Caco-2 (cell line): Measurements from ENCODE around the gene CDHR5. TPM values are rescaled to one million over a fixed set of nuclear protein-coding genes. Genes with fewer than 3 reads are reported as not detected.

ENCODE experiments used
- BruUV-seq: library from RNA; stranded (reverse); fragments of 400-500 nt; replicated peaks from 2 replicates; lab custom pipeline; 2021; lab: Mats Ljungman, UMichigan
- CTCF ChIA-PET: fragments of 300-600 bp; sonication (Branson Sonifier 250); formaldehyde crosslinking; loops from one replicate; lab custom pipeline; 2022; ENCODE audit warnings: antibody characterized with exemption; lab: Charles Lee
- POLR2A ChIA-PET: fragments of 300-600 bp; sonication (Branson Sonifier 250); formaldehyde crosslinking; loops from one replicate; lab custom pipeline; 2022; ENCODE audit warnings: antibody characterized with exemption; lab: Charles Lee
- DNase-seq, 2 experiments: peaks; one replicate each; pipeline versions ENCODE4 v3.0.0 to v3.0.0-alpha.2; 2020 to 2022
- H3K27me3 ChIP-seq: replicated peaks from 2 replicates; pipeline ENCODE4 v1.6.0; 2011; ENCODE audit warnings: low read length; ENCODE audit not compliant: control insufficient read depth, insufficient read depth
- H3K36me3 ChIP-seq: 2 replicates; pipeline ENCODE4 v1.5.1; 2011; ENCODE audit warnings: low read length; ENCODE audit not compliant: control insufficient read depth, insufficient read depth
- H3K4me1 ChIP-seq: fragments of 250-450 bp; sonication (Bioruptor Pico); 2 replicates; pipeline ENCODE4 v1.5.1; 2020; ENCODE audit warnings: mild to moderate bottlenecking
- H3K4me3 ChIP-seq: 2 replicates; pipeline ENCODE4 v1.5.1; 2011; ENCODE audit warnings: low read depth, mild to moderate bottlenecking, control low read depth, low read length
- H3K9me3 ChIP-seq: fragments of 250-450 bp; sonication (Bioruptor Pico); 2 replicates; pipeline ENCODE4 v1.5.1; 2020; ENCODE audit warnings: mild to moderate bottlenecking, moderate library complexity
- H3K27ac Mint-ChIP-seq: one replicate; pipeline ENCODE4 v1.8.0; 2022; ENCODE audit warnings: mixed read lengths; ENCODE audit not compliant: unreplicated experiment
- H3K27me3 Mint-ChIP-seq: one replicate; pipeline ENCODE4 v1.8.0; 2022; ENCODE audit warnings: mixed read lengths; ENCODE audit not compliant: insufficient read depth, unreplicated experiment
- H3K36me3 Mint-ChIP-seq: one replicate; pipeline ENCODE4 v1.8.0; 2022; ENCODE audit warnings: mild to moderate bottlenecking, mixed read lengths; ENCODE audit not compliant: insufficient read depth, unreplicated experiment
- H3K4me1 Mint-ChIP-seq: one replicate; pipeline ENCODE4 v1.8.0; 2022; ENCODE audit warnings: low read depth, mixed read lengths; ENCODE audit not compliant: unreplicated experiment
- H3K4me3 Mint-ChIP-seq: one replicate; pipeline ENCODE4 v1.8.0; 2022; ENCODE audit warnings: mild to moderate bottlenecking, moderate library complexity, mixed read lengths; ENCODE audit not compliant: unreplicated experiment
- H3K9me3 Mint-ChIP-seq: one replicate; pipeline ENCODE4 v1.8.0; 2022; ENCODE audit warnings: mixed read lengths; ENCODE audit not compliant: unreplicated experiment
- CTCF ChIP-seq, 2 experiments: fragments of 200-600 bp in 1 of 2; IDR thresholded peaks; 1 replicate in 1 of 2; 2 replicates in 1 of 2; pipeline versions ENCODE4 v1.5.1 to v1.8.0; 2011 to 2022; ENCODE audit warnings: antibody characterized with exemption in 1 of 2, control low read depth in 1 of 2, inconsistent platforms in 1 of 2, low read depth in 1 of 2, low read length in 1 of 2, mild to moderate bottlenecking in 1 of 2, moderate library complexity in 1 of 2; ENCODE audit not compliant: insufficient read depth in 1 of 2, severe bottlenecking in 1 of 2, unreplicated experiment in 1 of 2
- intact Hi-C: fragments of 100-400 bp; cut with micrococcal nuclease; formaldehyde crosslinking; loops from one replicate; pipeline ENCODE4 v1.10.0; 2022; ENCODE audit not compliant: unreplicated experiment
- total RNA-seq: library from RNA; stranded (reverse); gene quantifications from 2 replicates; pipeline ENCODE4 v1.2.3, GENCODE V29; 2022

Gene CDHR5
- total RNA-seq, 1 experiment from 2014 or later: 42.0 TPM

- Mint-ChIP-seq H3K36me3 (peaks cover 94% of the 10 kb centered on the region), H3K4me1 (peaks cover 5% of the 10 kb centered on the region), H3K27me3 (no peaks in the 10 kb centered on the region), H3K27ac (no peak overlapping the region), H3K9me3 (no peaks in the 10 kb centered on the region), H3K4me3 (no peak overlapping the region)
- TF ChIP-seq CTCF (IDR thresholded peaks at IDR 0.05; ENCODE audit: insufficient read depth in 1 of 2, low read depth in 1 of 2, low read length in 1 of 2, severe bottlenecking in 1 of 2, unreplicated experiment in 1 of 2): no peak
- POLR2A ChIA-PET: no interaction called here
- no TSS peak for BruUV-seq
- intact Hi-C loops: loop anchor here (5.0 kb wide), 1 partner anchor 33 kb away; the partner anchor contains the start of gene PHRF1
- CTCF ChIA-PET: no interaction called here
- DNase-seq: no peak
- Histone ChIP-seq H3K9me3 (no peaks in the 10 kb centered on the region), H3K4me3 (no peak overlapping the region), H3K4me1 (peaks cover 20% of the 10 kb centered on the region), H3K27me3 (no peaks in the 10 kb centered on the region), H3K36me3 (peaks cover 14% of the 10 kb centered on the region)
Observed at GRCh38 chr11:610146-610801, 14.5 kb downstream of the CDHR5 start.

GRCh38 chr11:609341-609811 lies 15.4 kb downstream of the CDHR5 start:
- H3K27me3 Mint-ChIP-seq: no peaks in the 10 kb centered on the region
- no peak for TF ChIP-seq CTCF (IDR thresholded peaks at IDR 0.05; ENCODE audit: insufficient read depth in 1 of 2, low read depth in 1 of 2, low read length in 1 of 2, severe bottlenecking in 1 of 2, unreplicated experiment in 1 of 2)
- Histone ChIP-seq H3K36me3 (peaks cover 18% of the 10 kb centered on the region), H3K27me3 (no peaks in the 10 kb centered on the region), H3K9me3 (no peaks in the 10 kb centered on the region), H3K4me1 (peaks cover 11% of the 10 kb centered on the region), H3K4me3 (no peak overlapping the region)
- no peak overlapping the region for H3K27ac Mint-ChIP-seq
- ChIA-PET CTCF (no interaction called here), POLR2A (no interaction called here)
- DNase-seq: no peak
- intact Hi-C loops: no loop called here
- no peak overlapping the region for H3K4me3 Mint-ChIP-seq
- H3K9me3 Mint-ChIP-seq: no peaks in the 10 kb centered on the region
- peaks cover 94% of the 10 kb centered on the region for H3K36me3 Mint-ChIP-seq
- H3K4me1 Mint-ChIP-seq: peaks cover 2% of the 10 kb centered on the region
- no TSS peak for BruUV-seq

DNA sequence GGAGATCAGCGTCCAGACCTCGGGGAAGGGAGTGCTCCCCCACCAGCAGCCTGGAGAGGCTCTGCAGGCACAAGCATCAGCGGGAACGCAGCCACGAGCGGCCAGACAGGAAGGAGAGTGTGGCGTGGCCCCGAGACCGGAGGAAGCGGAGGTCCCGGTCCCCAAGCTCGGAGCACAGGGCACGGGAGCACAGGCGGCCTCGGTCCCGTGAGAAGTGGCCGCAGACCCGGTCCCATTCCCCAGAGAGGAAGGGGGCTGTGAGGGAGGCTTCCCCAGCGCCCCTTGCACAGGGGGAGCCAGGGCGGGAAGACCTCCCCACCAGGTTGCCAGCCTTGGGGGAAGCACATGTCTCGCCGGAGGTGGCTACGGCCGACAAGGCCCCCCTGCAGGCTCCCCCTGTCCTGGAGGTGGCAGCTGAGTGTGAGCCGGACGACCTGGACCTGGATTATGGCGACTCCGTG lies 15.9 kb downstream of the CDHR5 start:
- Mint-ChIP-seq H3K27me3 (no peaks in the 10 kb centered on the region), H3K4me3 (no peak overlapping the region), H3K4me1 (no peaks in the 10 kb centered on the region), H3K27ac (peak overlapping the region; percentile 69), H3K36me3 (peaks cover 94% of the 10 kb centered on the region), H3K9me3 (no peaks in the 10 kb centered on the region)
- no peak overlapping the region for H3K4me3 ChIP-seq
- BruUV-seq: TSS peak; percentile 29
- H3K36me3 ChIP-seq: peaks cover 18% of the 10 kb centered on the region
- intact Hi-C loops: no loop called here
- H3K9me3 ChIP-seq: no peaks in the 10 kb centered on the region
- no peaks in the 10 kb centered on the region for H3K27me3 ChIP-seq
- no peak for DNase-seq
- H3K4me1 ChIP-seq: peaks cover 6% of the 10 kb centered on the region
- ChIA-PET POLR2A (interaction anchor here (0.6 kb wide), 1 partner anchor 18 kb away, joined by 3 read pairs; no protein-coding TSS in a partner anchor), CTCF (no interaction called here)
- no peak for TF ChIP-seq CTCF (IDR thresholded peaks at IDR 0.05; ENCODE audit: insufficient read depth in 1 of 2, low read depth in 1 of 2, low read length in 1 of 2, severe bottlenecking in 1 of 2, unreplicated experiment in 1 of 2)
